K562 (cell line): ENCODE measurements around the gene ARHGEF33. TPM values are rescaled to one million over a fixed set of nuclear protein-coding genes. Genes with fewer than 3 reads are reported as not detected.
A peak's percentile ranks its signal among the peaks of the same experiment; 100 is the strongest.

Experiments used
- ATAC-seq: fragments of 200-7000 bp; cut with Tn5 transposase; 3 replicates; pipeline ENCODE4 v1.9.1; 2020; ENCODE audit warnings: moderate library complexity
- BruUV-seq: library from RNA; stranded (reverse); fragments of 400-500 nt; replicated peaks from 2 replicates; lab custom pipeline; 2021; lab: Mats Ljungman, UMichigan
- CTCF ChIA-PET: fragments of 300-600 bp; formaldehyde crosslinking; extraction: SDS; loops from one replicate; lab custom pipeline; 2021; ENCODE audit warnings: low intra/inter-chr PET ratio; lab: Yijun Ruan, JAX
- POLR2A ChIA-PET: fragments of 300-600, 350-650 bp; sonication (Branson Sonifier 250); formaldehyde crosslinking; extraction: SDS; loops from one replicate; lab custom pipeline; 2021; ENCODE audit warnings: antibody characterized with exemption, inconsistent platforms; lab: Yijun Ruan, JAX
- DNase-seq, 4 experiments: peaks; one replicate each; pipeline versions ENCODE4 v3.0.0 to v3.0.0-alpha.2; 2011 to 2018; ENCODE audit warnings: low spot score in 3 of 4, mixed read lengths in 3 of 4; ENCODE audit errors: extremely low read depth in 1 of 4
- FAIRE-seq: peaks from 2 replicates; lab custom pipeline; 2011; peaks lifted over from hg19 to GRCh38; lab: Jason Lieb, UNC
- H2AFZ ChIP-seq: 2 replicates; pipeline ENCODE4 v1.6.0; 2011; ENCODE audit warnings: low read depth, low read length, control low read depth, inconsistent platforms
- H3K27ac ChIP-seq: fragments of 200-600 bp; 3 replicates; pipeline ENCODE4 v1.8.0; 2011; ENCODE audit warnings: low read depth, mild to moderate bottlenecking, control low read depth, inconsistent platforms, low read length, moderate library complexity, mixed read lengths; ENCODE audit errors: extremely low read depth
- H3K27me3 ChIP-seq, 2 experiments: fragments of 300-600 bp in 1 of 2; 2 replicates in 1 of 2; 3 replicates in 1 of 2; pipeline versions ENCODE4 v1.6.0 to v1.8.0; 2011; ENCODE audit warnings: inconsistent platforms in 2 of 2, low read length in 2 of 2, mild to moderate bottlenecking in 1 of 2, mixed read lengths in 1 of 2, moderate library complexity in 1 of 2; ENCODE audit not compliant: control insufficient read depth in 2 of 2, insufficient read depth in 2 of 2
- H3K36me3 ChIP-seq: fragments of 300-600 bp; 3 replicates; pipeline ENCODE4 v1.8.0; 2011; ENCODE audit warnings: mild to moderate bottlenecking, low read length, inconsistent platforms; ENCODE audit not compliant: control insufficient read depth, insufficient read depth
- H3K4me1 ChIP-seq, 2 experiments: fragments of 200-600 bp in 1 of 2; replicated peaks in 1 of 2; 2 replicates in 1 of 2; 3 replicates in 1 of 2; pipeline versions ENCODE4 v1.5.1 to v1.8.0; 2011; ENCODE audit warnings: inconsistent platforms in 2 of 2, low read length in 2 of 2, mild to moderate bottlenecking in 1 of 2, mixed read lengths in 1 of 2, moderate library complexity in 1 of 2; ENCODE audit not compliant: control insufficient read depth in 2 of 2, insufficient read depth in 2 of 2
- H3K4me2 ChIP-seq: 2 replicates; pipeline ENCODE4 v1.6.1; 2011; ENCODE audit warnings: low read length, control low read depth, inconsistent platforms, mixed read lengths; ENCODE audit not compliant: insufficient read depth
- H3K4me3 ChIP-seq: fragments of 200-600 bp; sonication (generic), shearing (Covaris generic); 2 replicates; pipeline ENCODE4 v1.5.1; 2016; ENCODE audit warnings: control low read depth, inconsistent platforms
- H3K79me2 ChIP-seq: fragments of 200-600 bp; 3 replicates; pipeline ENCODE4 v1.8.0; 2011; ENCODE audit warnings: low read length, inconsistent platforms; ENCODE audit not compliant: control insufficient read depth, insufficient read depth
- H3K9ac ChIP-seq, 2 experiments: 2 replicates each; pipeline versions ENCODE4 v1.6.0 to v1.6.1; 2011; ENCODE audit warnings: low read depth in 2 of 2, low read length in 2 of 2, control low read depth in 1 of 2, inconsistent platforms in 1 of 2, mild to moderate bottlenecking in 1 of 2, mixed read lengths in 1 of 2; ENCODE audit not compliant: insufficient read depth in 1 of 2
- H3K9me1 ChIP-seq: one replicate; pipeline ENCODE4 v1.6.0; 2011; ENCODE audit warnings: inconsistent platforms, mild to moderate bottlenecking, low read length, moderate library complexity; ENCODE audit not compliant: control insufficient read depth, insufficient read depth
- H3K9me3 ChIP-seq: replicated peaks from 2 replicates; pipeline ENCODE4 v1.5.1; 2011; ENCODE audit warnings: low read depth, low read length, inconsistent platforms; ENCODE audit not compliant: control insufficient read depth, insufficient read depth
- H4K20me1 ChIP-seq: replicated peaks from 2 replicates; pipeline ENCODE4 v1.6.1; 2011; ENCODE audit warnings: low read length, inconsistent platforms, mixed read lengths; ENCODE audit not compliant: control insufficient read depth, insufficient read depth
- CEBPB ChIP-seq: fragments of 450-650 bp; IDR thresholded peaks from 2 replicates; pipeline ENCODE4 v1.6.1; 2016; ENCODE audit warnings: missing genetic modification characterization, missing compliant biosample characterization
- CEBPG ChIP-seq, 3 experiments: fragments of 200-800 bp in 1 of 3; sonication (Bioruptor generic) in 1 of 3; sonication (generic) in 1 of 3; formaldehyde crosslinking in 1 of 3; IDR thresholded peaks in 2 of 3; conservative IDR thresholded peaks in 1 of 3; 2 replicates each; pipeline versions ENCODE4 v1.6.1 to v1.8.0; 2016 to 2022; ENCODE audit warnings: missing compliant biosample characterization in 2 of 3, missing genetic modification characterization in 2 of 3, mild to moderate bottlenecking in 1 of 3, missing genetic modification reagents in 1 of 3
- HOXB6 ChIP-seq: fragments of 250-450 bp; sonication (Bioruptor Pico); IDR thresholded peaks from 2 replicates; pipeline ENCODE4 v1.5.1; 2022; ENCODE audit warnings: mild to moderate bottlenecking, borderline replicate concordance
- MBD2 ChIP-seq: sonication (generic); IDR thresholded peaks from 2 replicates; pipeline ENCODE4 v1.6.1; 2016; ENCODE audit warnings: low read depth, borderline replicate concordance
- MCM5 ChIP-seq: fragments of 450-650 bp; IDR thresholded peaks from 2 replicates; pipeline ENCODE4 v1.6.1; 2016; ENCODE audit warnings: low read depth
- SAFB2 ChIP-seq: fragments of 200-400 bp; formaldehyde crosslinking; IDR thresholded peaks from 2 replicates; pipeline ENCODE4 v1.6.1; 2018; ENCODE audit warnings: borderline replicate concordance, low read length, low read depth, moderate library complexity; ENCODE audit not compliant: severe bottlenecking
- in situ Hi-C: fragments of 300-500 bp; cut with MboI; formaldehyde crosslinking; loops from 4 replicates; pipeline ENCODE4 v1.15.0; 2018; ENCODE audit warnings: inconsistent platforms, mixed read lengths
- intact Hi-C: fragments of 100-400 bp; cut with micrococcal nuclease; formaldehyde crosslinking; loops from 2 replicates; pipeline ENCODE4 v1.14.2; 2022
- polyA plus RNA-seq, 8 experiments: library from polyadenylated mRNA; depleted of rRNA in 4 of 8; stranded (reverse) in 5 of 8; unstranded in 3 of 8; fragments of >200 nt; fragmentation: Nextera tagmentation in 2 of 8; fragmentation: Illumina TruSeq in 1 of 8; extraction: Ambion mirVana in 2 of 8; extraction: Trizol in 1 of 8; gene quantifications; 2 replicates each; pipeline versions ENCODE4 v1.2.1 to v1.2.3, GENCODE V29; 2011 to 2014; ENCODE audit warnings: inconsistent platforms in 1 of 8, missing spikeins in 1 of 8
- total RNA-seq, 7 experiments: library from RNA; depleted of rRNA in 6 of 7; stranded (reverse); fragments of >200 nt in 6 of 7; fragmentation: Illumina TruSeq in 2 of 7; extraction: Trizol in 2 of 7; gene quantifications; 2 replicates each; pipeline versions ENCODE4 v1.2.1 to v1.2.3, GENCODE V29; 2011 to 2021; ENCODE audit warnings: low replicate concordance in 1 of 7

Gene ARHGEF33
- total and polyA plus RNA-seq, 9 of the 15 experiments (the other 6 are each of a cell fraction or from before 2014, with no cell fraction given), result 0.01 to 0.08 (median 0.03) TPM; not detected in 5

DNA sequence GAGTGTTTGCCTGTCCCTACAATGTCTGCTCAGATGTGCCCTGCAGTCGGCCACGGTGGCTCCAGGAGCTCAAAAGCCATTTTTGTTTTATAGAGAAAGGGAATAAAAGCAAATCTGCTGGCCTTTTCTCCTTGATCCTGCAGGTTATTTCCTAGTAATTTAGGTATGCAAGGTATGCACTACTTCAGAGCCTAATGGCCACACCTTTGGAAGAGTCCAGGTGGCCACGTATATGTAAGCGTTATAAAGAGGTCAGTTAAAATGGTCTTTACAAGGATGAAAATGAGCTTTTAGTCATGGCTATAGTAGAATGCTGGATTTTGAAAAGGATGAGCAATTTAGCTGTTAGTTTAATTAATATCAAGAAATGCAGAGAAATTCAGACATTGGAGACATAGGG lies 81.7 kb downstream of the ARHGEF33 start (continued):
- no peak for TF ChIP-seq MBD2
- TF ChIP-seq HOXB6 (CRISPR knock-in tag), result no peak
- TF ChIP-seq MCM5, result no peak
- TF ChIP-seq, all 486 proteins: peak for 0

- TF ChIP-seq CEBPB (tag), result peak; percentile 53
- no peak for TF ChIP-seq CEBPG (CRISPR knock-in tag; IDR thresholded peaks at IDR 0.05)
- TF ChIP-seq CEBPG (tag; conservative IDR thresholded peaks at IDR 0.05 in 1 of 2, IDR thresholded peaks at IDR 0.05 in 1 of 2), result peak in 1 of 2 experiments; percentile 50; a peak in 2 of 4 replicates
- TF ChIP-seq SAFB2, result no peak
- ATAC-seq (no peak), DNase-seq (no peak), FAIRE-seq (no peak)
- no peaks in the 10 kb centered on the region for H3K9me1 ChIP-seq
- in situ Hi-C loops, result no loop called here
- CTCF ChIA-PET, result no interaction called here
- no peak overlapping the region for H3K4me3 ChIP-seq
- POLR2A ChIA-PET, result no interaction called here
- H3K4me2 ChIP-seq, result no peak overlapping the region
- no peaks in the 10 kb centered on the region for H3K79me2 ChIP-seq
- BruUV-seq, result no TSS peak
- intact Hi-C loops, result no loop called here
- peaks cover 9 to 13% of the 10 kb centered on the region in 2 experiments; a peak in 3 of 5 replicates for H3K27me3 ChIP-seq
- no peak overlapping the region for H3K27ac ChIP-seq
- H4K20me1 ChIP-seq, result no peaks in the 10 kb centered on the region
- H3K4me1 ChIP-seq, result no peaks in the 10 kb centered on the region
- H3K9ac ChIP-seq, result no peak overlapping the region
- no peaks in the 10 kb centered on the region for H3K9me3 ChIP-seq
- H2AFZ ChIP-seq, result no peak overlapping the region
- H3K36me3 ChIP-seq, result no peaks in the 10 kb centered on the region
Measured at GRCh38 chr2:38973266-38973665, 83.6 kb downstream of the ARHGEF33 start.
